K562 (cell line): ENCODE measurements around the gene ZDHHC14. TPM values are rescaled to one million over a fixed set of nuclear protein-coding genes. Genes with fewer than 3 reads are reported as not detected.

Source experiments
- EP400 ChIP-seq: fragments of 450-650 bp; IDR thresholded peaks from 2 replicates; pipeline ENCODE4 v1.6.1; 2017; ENCODE audit warnings: antibody characterized with exemption, mild to moderate bottlenecking, moderate library complexity
- FOS ChIP-seq: IDR thresholded peaks from 3 replicates; pipeline ENCODE4 v1.6.1; 2011; ENCODE audit not compliant: insufficient read length; ENCODE audit errors: extremely low read depth
- NFYB ChIP-seq: IDR thresholded peaks from 2 replicates; pipeline ENCODE4 v1.6.1; 2011; ENCODE audit warnings: mild to moderate bottlenecking, moderate library complexity; ENCODE audit not compliant: insufficient read length; ENCODE audit errors: extremely low read depth
- POLR2AphosphoS5 ChIP-seq: IDR thresholded peaks from 2 replicates; pipeline ENCODE4 v1.6.1; 2011; ENCODE audit warnings: mild to moderate bottlenecking, low read depth, low read length, moderate library complexity; ENCODE audit not compliant: control insufficient read depth, insufficient read depth
- SIN3B ChIP-seq: fragments of 450-650 bp; IDR thresholded peaks from 2 replicates; pipeline ENCODE4 v1.6.1; 2017; ENCODE audit warnings: low read depth, mild to moderate bottlenecking, moderate library complexity
- SLC30A9 ChIP-seq: fragments of 250-450 bp; sonication (Bioruptor Pico); IDR thresholded peaks from 2 replicates; pipeline ENCODE4 v1.8.0; 2022; ENCODE audit warnings: mild to moderate bottlenecking, moderate library complexity
- SRSF7 ChIP-seq: fragments of 200-400 bp; formaldehyde crosslinking; optimal IDR thresholded peaks from 2 replicates; pipeline ENCODE3; 2017; ENCODE audit warnings: mild to moderate bottlenecking, low read depth, low read length
- ZFX ChIP-seq: sonication (generic); formaldehyde crosslinking; IDR thresholded peaks from 2 replicates; pipeline ENCODE4 v1.8.0; 2022; ENCODE audit warnings: mild to moderate bottlenecking, missing genetic modification reagents, moderate library complexity
- ZNF134 ChIP-seq: fragments of 250-450 bp; sonication (Bioruptor Pico); conservative IDR thresholded peaks from 2 replicates; pipeline ENCODE4 v1.4.0; 2020
- ZNF175 ChIP-seq: fragments of 200-800 bp; sonication (Bioruptor generic); IDR thresholded peaks from 2 replicates; pipeline ENCODE4 v1.6.1; 2016; ENCODE audit warnings: low read depth, mild to moderate bottlenecking, missing genetic modification characterization, missing compliant biosample characterization
- polyA plus RNA-seq, 8 experiments: library from polyadenylated mRNA; depleted of rRNA in 4 of 8; stranded (reverse) in 5 of 8; unstranded in 3 of 8; fragments of >200 nt; fragmentation: Nextera tagmentation in 2 of 8; fragmentation: Illumina TruSeq in 1 of 8; extraction: Ambion mirVana in 2 of 8; extraction: Trizol in 1 of 8; gene quantifications; 2 replicates each; pipeline versions ENCODE4 v1.2.1 to v1.2.3, GENCODE V29; 2011 to 2014; ENCODE audit warnings: inconsistent platforms in 1 of 8, missing spikeins in 1 of 8
- total RNA-seq, 7 experiments: library from RNA; depleted of rRNA in 6 of 7; stranded (reverse); fragments of >200 nt in 6 of 7; fragmentation: Illumina TruSeq in 2 of 7; extraction: Trizol in 2 of 7; gene quantifications; 2 replicates each; pipeline versions ENCODE4 v1.2.1 to v1.2.3, GENCODE V29; 2011 to 2021; ENCODE audit warnings: low replicate concordance in 1 of 7
- TF ChIP-seq, protein P1 (sequence below): sonication (generic); formaldehyde crosslinking; IDR thresholded peaks from 2 replicates; pipeline ENCODE4 v1.5.0; 2020; ENCODE audit warnings: missing genetic modification reagents
- TF ChIP-seq, protein P2 (sequence below): fragments of 250-450 bp; sonication (Bioruptor Pico); IDR thresholded peaks from 2 replicates; pipeline ENCODE4 v1.5.0; 2021; ENCODE audit warnings: mild to moderate bottlenecking, moderate library complexity
- TF ChIP-seq, protein P3 (sequence below): sonication (generic); IDR thresholded peaks from 2 replicates; pipeline ENCODE4 v1.6.1; 2016

ZDHHC14 gene
- total and polyA plus RNA-seq, 9 of the 15 experiments (the other 6 are each of a cell fraction or from before 2014, with no cell fraction given) = 0.92 to 23.1 (median 13.8) TPM

GRCh38 chr6:157521362-157522335 lies 140.7 kb downstream of the ZDHHC14 start (continued):
- TF ChIP-seq FOS = no peak
- no peak for TF ChIP-seq ZNF134 (CRISPR knock-in tag)
- TF ChIP-seq SRSF7 = no peak
- TF ChIP-seq EP400 = no peak
- no peak for TF ChIP-seq SLC30A9
- TF ChIP-seq, protein P1, sequence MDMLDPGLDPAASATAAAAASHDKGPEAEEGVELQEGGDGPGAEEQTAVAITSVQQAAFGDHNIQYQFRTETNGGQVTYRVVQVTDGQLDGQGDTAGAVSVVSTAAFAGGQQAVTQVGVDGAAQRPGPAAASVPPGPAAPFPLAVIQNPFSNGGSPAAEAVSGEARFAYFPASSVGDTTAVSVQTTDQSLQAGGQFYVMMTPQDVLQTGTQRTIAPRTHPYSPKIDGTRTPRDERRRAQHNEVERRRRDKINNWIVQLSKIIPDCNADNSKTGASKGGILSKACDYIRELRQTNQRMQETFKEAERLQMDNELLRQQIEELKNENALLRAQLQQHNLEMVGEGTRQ (CRISPR knock-in tag) = no peak
- TF ChIP-seq ZFX (CRISPR knock-in tag) = peak; percentile 22; the same call in 1 of the 2 replicates
- no peak for TF ChIP-seq POLR2AphosphoS5
- TF ChIP-seq NFYB = no peak
- TF ChIP-seq, protein P2, sequence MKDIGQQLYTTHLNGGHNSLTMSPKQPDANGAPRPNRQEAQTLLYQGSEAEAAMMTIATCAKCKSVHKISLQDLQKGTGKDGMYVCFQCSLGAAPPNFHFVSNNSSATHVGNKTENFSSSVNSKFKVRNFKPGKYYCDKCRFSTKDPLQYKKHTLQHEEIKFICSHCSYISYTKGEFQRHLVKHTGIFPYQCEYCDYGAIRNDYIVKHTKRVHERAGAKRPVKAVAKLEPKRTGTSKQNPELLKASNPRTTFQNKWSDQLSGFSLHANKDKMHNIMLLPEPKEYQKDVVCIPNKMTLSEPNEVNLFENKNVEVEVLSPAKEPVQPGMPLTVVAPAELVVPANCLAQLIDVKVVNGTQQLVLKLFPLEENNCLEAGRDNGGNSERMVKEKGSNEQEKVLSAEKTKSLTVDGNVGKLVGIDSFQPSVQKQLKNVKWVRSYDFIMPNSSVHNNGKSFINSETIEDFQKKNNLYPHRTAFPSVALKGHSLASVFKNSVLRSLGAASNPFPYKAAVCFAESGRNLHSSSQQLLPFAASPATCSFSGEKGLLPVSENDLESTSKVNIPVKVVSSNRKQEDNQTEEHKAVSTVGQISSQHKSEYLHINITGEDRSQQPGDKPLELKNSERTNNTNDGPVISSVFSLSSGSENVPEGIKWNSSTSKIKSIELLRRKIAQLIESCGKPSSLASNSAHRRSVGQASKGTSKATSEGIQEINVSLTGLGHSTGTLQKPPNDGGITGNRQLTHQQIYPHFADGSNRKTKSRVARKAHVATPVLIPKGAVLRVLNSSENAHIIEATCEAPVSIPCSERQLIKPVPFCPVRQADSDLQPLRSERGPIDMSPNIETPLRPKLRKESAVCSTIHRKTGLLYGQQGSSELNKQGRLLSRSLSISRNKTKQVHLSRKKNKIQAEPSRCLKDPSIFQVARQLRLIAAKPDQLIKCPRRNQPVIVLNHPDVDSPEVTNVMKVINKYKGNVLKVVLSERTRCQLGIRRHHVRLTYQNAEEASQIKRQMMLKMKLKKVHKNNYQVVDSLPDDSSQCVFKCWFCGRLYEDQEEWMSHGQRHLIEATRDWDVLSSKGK (CRISPR knock-in tag) = no peak
- TF ChIP-seq SIN3B = no peak
- TF ChIP-seq, protein P3, sequence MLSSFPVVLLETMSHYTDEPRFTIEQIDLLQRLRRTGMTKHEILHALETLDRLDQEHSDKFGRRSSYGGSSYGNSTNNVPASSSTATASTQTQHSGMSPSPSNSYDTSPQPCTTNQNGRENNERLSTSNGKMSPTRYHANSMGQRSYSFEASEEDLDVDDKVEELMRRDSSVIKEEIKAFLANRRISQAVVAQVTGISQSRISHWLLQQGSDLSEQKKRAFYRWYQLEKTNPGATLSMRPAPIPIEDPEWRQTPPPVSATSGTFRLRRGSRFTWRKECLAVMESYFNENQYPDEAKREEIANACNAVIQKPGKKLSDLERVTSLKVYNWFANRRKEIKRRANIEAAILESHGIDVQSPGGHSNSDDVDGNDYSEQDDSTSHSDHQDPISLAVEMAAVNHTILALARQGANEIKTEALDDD = no peak
- TF ChIP-seq ZNF175 = no peak; the same call in 1 of the 2 replicates
